ENCODE results near the gene FTSJ1.

DNA sequence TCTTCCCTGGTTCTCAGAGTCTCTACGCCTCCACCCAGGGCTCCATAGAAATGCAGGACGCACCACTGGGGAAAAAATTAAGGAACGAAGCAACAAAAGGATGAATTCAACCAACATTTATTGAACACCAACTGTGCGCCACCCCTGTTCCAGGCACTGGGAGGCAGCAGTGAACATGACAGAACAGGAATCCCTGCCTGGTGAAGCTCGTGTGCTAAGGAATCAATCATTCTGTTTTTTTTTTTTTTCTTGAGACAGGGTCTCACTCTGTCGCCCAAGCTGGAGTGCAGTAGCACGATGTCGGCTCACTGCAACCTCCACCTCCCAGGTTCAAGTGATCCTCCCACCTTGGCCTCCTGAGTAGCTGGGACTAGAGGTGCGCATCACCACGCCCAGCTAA, 1.9 kb upstream of the FTSJ1 start:
- TF ChIP-seq TAF1 (IDR thresholded peaks at IDR 0.05; ENCODE audit: low read depth, low read length): no peak
- TF ChIP-seq POLR2A (IDR thresholded peaks at IDR 0.05; ENCODE audit: low read depth, low read length): no peak
- no peak for TF ChIP-seq POLR2AphosphoS5 (IDR thresholded peaks at IDR 0.05; ENCODE audit: low read depth, low read length)
- TF ChIP-seq SPI1 (IDR thresholded peaks at IDR 0.05; ENCODE audit: low read depth, low read length): no peak
- no peak for TF ChIP-seq PAX5 (IDR thresholded peaks at IDR 0.05; ENCODE audit: insufficient read depth, low read length, severe bottlenecking)
- no peak for TF ChIP-seq POU2F2 (IDR thresholded peaks at IDR 0.05; ENCODE audit: low read depth, low read length)

Measured in GM12891 (cell line).